Testis (tissue), 2 donors: ENCODE results near the gene EDN2.

Experiments used
- POLR2A ChIP-seq: fragments of 450-650 bp; IDR thresholded peaks from one replicate; pipeline ENCODE4 v1.6.1; 2017; ENCODE audit warnings: antibody characterized with exemption, mild to moderate bottlenecking, moderate library complexity
- TF ChIP-seq, protein P1 (sequence below), 3 experiments: fragments of 450-650 bp in 2 of 3; fragments of 200-600 bp in 1 of 3; sonication (generic) in 1 of 3; IDR thresholded peaks; one replicate each; pipeline ENCODE4 v1.5.1; 2016 to 2019; ENCODE audit warnings: antibody characterized with exemption in 3 of 3, mild to moderate bottlenecking in 2 of 3, moderate library complexity in 1 of 3

DNA sequence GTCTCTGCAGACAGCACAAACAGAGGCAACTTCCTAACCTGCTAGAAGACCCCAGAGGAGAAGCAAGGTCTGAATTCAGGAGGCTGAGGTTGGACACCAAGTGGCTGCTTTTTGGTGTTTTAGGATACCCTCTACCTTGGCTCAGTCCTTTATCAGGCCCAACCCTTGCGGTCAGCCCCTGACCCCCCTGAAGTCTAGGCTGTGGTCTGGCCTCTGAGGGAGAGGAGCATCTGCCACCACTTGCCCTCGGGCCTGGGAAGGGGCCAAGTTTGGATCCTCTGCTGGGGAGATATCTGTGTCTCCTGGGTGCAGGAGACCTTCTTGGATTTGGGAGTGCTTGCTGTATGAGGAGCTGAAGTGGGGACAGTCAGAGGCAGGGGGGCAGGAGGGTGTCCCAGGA is 21.0 kb downstream of the EDN2 start:
- TF ChIP-seq, protein P1, sequence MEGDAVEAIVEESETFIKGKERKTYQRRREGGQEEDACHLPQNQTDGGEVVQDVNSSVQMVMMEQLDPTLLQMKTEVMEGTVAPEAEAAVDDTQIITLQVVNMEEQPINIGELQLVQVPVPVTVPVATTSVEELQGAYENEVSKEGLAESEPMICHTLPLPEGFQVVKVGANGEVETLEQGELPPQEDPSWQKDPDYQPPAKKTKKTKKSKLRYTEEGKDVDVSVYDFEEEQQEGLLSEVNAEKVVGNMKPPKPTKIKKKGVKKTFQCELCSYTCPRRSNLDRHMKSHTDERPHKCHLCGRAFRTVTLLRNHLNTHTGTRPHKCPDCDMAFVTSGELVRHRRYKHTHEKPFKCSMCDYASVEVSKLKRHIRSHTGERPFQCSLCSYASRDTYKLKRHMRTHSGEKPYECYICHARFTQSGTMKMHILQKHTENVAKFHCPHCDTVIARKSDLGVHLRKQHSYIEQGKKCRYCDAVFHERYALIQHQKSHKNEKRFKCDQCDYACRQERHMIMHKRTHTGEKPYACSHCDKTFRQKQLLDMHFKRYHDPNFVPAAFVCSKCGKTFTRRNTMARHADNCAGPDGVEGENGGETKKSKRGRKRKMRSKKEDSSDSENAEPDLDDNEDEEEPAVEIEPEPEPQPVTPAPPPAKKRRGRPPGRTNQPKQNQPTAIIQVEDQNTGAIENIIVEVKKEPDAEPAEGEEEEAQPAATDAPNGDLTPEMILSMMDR (IDR thresholded peaks at IDR 0.05), result no peak
- TF ChIP-seq POLR2A, result no peak
